Activated CD4-positive, alpha-beta memory T cell treated with anti-CD3 and anti-CD28 coated beads, Interleukin-2, amount 10 ng/mL, durations not matched to agents 7 days and 5 days (primary cell): Measurements from ENCODE around the gene TGFBRAP1. TPM values are rescaled to one million over a fixed set of nuclear protein-coding genes. Genes with fewer than 3 reads are reported as not detected.

Experiments
- CTCF ChIA-PET: fragments of 350-600 bp; sonication (Branson Sonifier 250); formaldehyde crosslinking; loops from one replicate; lab custom pipeline; 2021; ENCODE audit warnings: antibody characterized with exemption, inconsistent platforms; lab: Charles Lee
- POLR2A ChIA-PET: fragments of 350-600 bp; sonication (Branson Sonifier 250); formaldehyde crosslinking; loops from one replicate; lab custom pipeline; 2021; ENCODE audit warnings: antibody characterized with exemption; lab: Charles Lee
- DNase-seq: peaks from one replicate; pipeline ENCODE4 v3.0.0-alpha.2; 2020
- H3K27ac Mint-ChIP-seq: one replicate; pipeline ENCODE4 v1.8.0; 2021; ENCODE audit warnings: mild to moderate bottlenecking, mixed read lengths
- H3K27me3 Mint-ChIP-seq: one replicate; pipeline ENCODE4 v1.8.0; 2021; ENCODE audit warnings: mixed read lengths
- H3K36me3 Mint-ChIP-seq: one replicate; pipeline ENCODE4 v1.8.0; 2021; ENCODE audit warnings: low read depth, mixed read lengths
- H3K4me1 Mint-ChIP-seq: one replicate; pipeline ENCODE4 v1.8.0; 2021; ENCODE audit warnings: mixed read lengths
- H3K4me3 Mint-ChIP-seq: one replicate; pipeline ENCODE4 v1.8.0; 2021; ENCODE audit warnings: mild to moderate bottlenecking, mixed read lengths
- H3K9me3 Mint-ChIP-seq: one replicate; pipeline ENCODE4 v1.8.0; 2021; ENCODE audit warnings: mixed read lengths
- total RNA-seq, 2 experiments: library from RNA; stranded (reverse); gene quantifications; one replicate each; pipeline ENCODE4 v1.2.3, GENCODE V29; 2021

The TGFBRAP1 gene
- total RNA-seq, 2 experiments from 2014 or later = 15.9 to 17.0 TPM

DNA sequence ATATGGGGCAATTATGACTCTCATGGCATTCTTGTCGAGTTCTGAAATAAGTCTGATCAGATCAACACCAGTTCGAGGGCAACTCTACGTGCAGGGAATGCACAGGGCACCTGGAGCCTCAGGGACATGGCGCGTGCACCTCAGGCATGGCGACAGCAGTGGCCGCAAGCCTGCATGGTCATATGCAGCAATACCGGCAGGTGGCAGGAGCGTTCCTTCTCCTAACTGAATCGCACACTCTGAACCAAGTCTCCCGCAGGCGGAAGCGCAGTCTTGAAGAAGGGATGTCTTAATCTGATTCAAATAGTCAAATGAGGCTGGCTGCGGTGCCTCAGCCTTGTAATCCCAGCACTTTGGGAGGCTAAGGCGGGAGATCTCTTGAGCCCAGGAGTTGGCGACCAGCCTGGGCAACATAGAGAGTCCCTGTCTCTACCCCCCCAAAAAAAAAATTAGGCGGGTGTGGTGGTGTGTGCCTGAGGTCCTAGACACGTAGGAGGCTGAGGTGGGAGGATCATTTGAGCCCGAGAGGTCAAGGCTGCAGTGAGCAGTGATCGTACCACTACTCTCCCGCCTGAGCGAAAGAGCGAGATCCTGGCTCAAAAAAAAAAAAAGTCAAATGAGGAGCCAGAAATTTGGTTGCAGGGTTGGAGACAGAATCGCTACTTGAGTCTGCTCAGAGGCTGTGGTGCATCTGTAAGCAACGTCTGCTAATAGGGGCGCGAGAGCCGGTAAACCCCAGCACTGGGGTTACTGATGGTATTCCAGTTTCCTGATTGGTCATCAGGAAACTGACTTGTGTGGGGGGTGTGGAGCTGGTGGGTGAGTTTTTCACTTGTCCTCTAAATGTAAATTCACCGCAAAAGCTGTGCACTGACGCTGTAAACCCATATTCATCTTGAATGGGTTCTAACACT is 40.5 kb upstream of the TGFBRAP1 start:
- Mint-ChIP-seq H3K27ac (peak overlapping the region; percentile 6), H3K9me3 (no peaks in the 10 kb centered on the region), H3K4me3 (no peak overlapping the region), H3K36me3 (peaks cover 3% of the 10 kb centered on the region), H3K4me1 (peaks cover 36% of the 10 kb centered on the region), H3K27me3 (peaks cover 2% of the 10 kb centered on the region)
- DNase-seq = peak; percentile 90
- POLR2A ChIA-PET = interaction anchor here (1.1 to 2.0 kb wide), 2 partner anchors 34 to 151 kb away, joined by 3 to 5 read pairs; no protein-coding TSS in a partner anchor
- CTCF ChIA-PET = interaction anchor here (0.8 to 4.1 kb wide), 11 partner anchors 10 to 727 kb away, joined by 3 to 41 read pairs (median 4); partner anchors contain the start of gene FHL2

DNA sequence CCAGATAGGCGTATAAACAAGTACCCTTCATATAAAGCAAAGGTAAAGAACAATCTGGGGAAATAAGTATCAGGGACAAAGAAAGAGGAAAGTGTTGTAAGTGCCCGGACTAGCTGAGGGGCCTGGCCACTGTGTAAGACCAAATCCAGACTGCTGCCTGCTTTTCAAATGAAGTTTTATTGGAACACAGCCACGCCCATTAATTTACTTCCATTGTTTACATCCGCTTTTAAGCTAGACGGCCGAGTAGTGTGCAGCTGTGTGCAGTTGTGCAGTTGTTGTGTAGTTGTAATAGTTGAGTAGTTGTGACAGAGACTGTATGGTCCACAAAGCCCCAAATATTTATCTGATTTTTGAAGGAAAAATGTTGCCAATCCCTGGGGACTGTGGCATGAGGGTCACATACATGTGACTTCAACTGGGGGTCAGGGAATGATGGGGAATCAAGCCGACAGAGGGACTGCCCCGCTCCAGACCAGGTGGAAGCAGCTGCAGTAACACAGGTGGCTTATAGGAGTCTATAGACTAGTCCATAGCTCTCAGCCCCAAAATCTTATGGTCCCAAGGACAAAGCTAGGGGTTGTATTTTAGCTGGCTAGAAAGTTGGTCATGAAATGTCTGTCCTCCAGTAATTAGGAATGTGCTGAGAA is 39.3 kb upstream of the TGFBRAP1 start:
- H3K4me1 Mint-ChIP-seq = peaks cover 24% of the 10 kb centered on the region
- H3K4me3 Mint-ChIP-seq = no peak overlapping the region
- peaks cover 3% of the 10 kb centered on the region for H3K36me3 Mint-ChIP-seq
- DNase-seq = no peak
- CTCF ChIA-PET = interaction anchor here (0.8 to 4.1 kb wide), 12 partner anchors 9 to 728 kb away, joined by 3 to 41 read pairs (median 4); partner anchors contain the start of gene FHL2
- H3K27me3 Mint-ChIP-seq = peaks cover 2% of the 10 kb centered on the region
- no peak overlapping the region for H3K27ac Mint-ChIP-seq
- POLR2A ChIA-PET = interaction anchor here (1.1 kb wide), 1 partner anchor 36 kb away, joined by 3 read pairs; no protein-coding TSS in a partner anchor
- no peaks in the 10 kb centered on the region for H3K9me3 Mint-ChIP-seq

- no peak for DNase-seq
- ChIA-PET POLR2A (no interaction called here), CTCF (interaction anchor here (0.7 to 1.2 kb wide), 5 partner anchors 20 to 495 kb away, joined by 3 to 4 read pairs (median 3); no protein-coding TSS in a partner anchor)
- no peak overlapping the region for H3K27ac Mint-ChIP-seq
- peaks cover 2% of the 10 kb centered on the region for H3K27me3 Mint-ChIP-seq
- H3K4me3 Mint-ChIP-seq = no peak overlapping the region
- H3K4me1 Mint-ChIP-seq = peaks cover 27% of the 10 kb centered on the region
- H3K36me3 Mint-ChIP-seq = peaks cover 12% of the 10 kb centered on the region
- H3K9me3 Mint-ChIP-seq = no peaks in the 10 kb centered on the region
These were observed 35.7 kb upstream of the TGFBRAP1 start for GRCh38 chr2:105365206-105365605.

GRCh38 chr2:105364436-105365139 is 35.1 kb upstream of the TGFBRAP1 start:
- DNase-seq = no peak
- Mint-ChIP-seq H3K27ac (no peak overlapping the region), H3K4me3 (no peak overlapping the region), H3K9me3 (no peaks in the 10 kb centered on the region), H3K36me3 (peaks cover 14% of the 10 kb centered on the region), H3K4me1 (peaks cover 21% of the 10 kb centered on the region), H3K27me3 (peaks cover 2% of the 10 kb centered on the region)
- POLR2A ChIA-PET = no interaction called here
- CTCF ChIA-PET = interaction anchor here (0.7 to 2.6 kb wide), 5 partner anchors 8 to 423 kb away, joined by 3 to 8 read pairs (median 3); no protein-coding TSS in a partner anchor

- peaks cover 20% of the 10 kb centered on the region for H3K4me1 Mint-ChIP-seq
- H3K27me3 Mint-ChIP-seq = peaks cover 2% of the 10 kb centered on the region
- CTCF ChIA-PET = interaction anchor here (1.0 to 2.6 kb wide), 4 partner anchors 9 to 158 kb away, joined by 3 to 8 read pairs (median 4); partner anchors contain the start of gene FHL2
- H3K4me3 Mint-ChIP-seq = no peak overlapping the region
- H3K9me3 Mint-ChIP-seq = no peaks in the 10 kb centered on the region
- no peak overlapping the region for H3K27ac Mint-ChIP-seq
- POLR2A ChIA-PET = no interaction called here
- no peak for DNase-seq
- peaks cover 26% of the 10 kb centered on the region for H3K36me3 Mint-ChIP-seq
These were observed 33.5 kb upstream of the TGFBRAP1 start for GRCh38 chr2:105362862-105363591.

DNA sequence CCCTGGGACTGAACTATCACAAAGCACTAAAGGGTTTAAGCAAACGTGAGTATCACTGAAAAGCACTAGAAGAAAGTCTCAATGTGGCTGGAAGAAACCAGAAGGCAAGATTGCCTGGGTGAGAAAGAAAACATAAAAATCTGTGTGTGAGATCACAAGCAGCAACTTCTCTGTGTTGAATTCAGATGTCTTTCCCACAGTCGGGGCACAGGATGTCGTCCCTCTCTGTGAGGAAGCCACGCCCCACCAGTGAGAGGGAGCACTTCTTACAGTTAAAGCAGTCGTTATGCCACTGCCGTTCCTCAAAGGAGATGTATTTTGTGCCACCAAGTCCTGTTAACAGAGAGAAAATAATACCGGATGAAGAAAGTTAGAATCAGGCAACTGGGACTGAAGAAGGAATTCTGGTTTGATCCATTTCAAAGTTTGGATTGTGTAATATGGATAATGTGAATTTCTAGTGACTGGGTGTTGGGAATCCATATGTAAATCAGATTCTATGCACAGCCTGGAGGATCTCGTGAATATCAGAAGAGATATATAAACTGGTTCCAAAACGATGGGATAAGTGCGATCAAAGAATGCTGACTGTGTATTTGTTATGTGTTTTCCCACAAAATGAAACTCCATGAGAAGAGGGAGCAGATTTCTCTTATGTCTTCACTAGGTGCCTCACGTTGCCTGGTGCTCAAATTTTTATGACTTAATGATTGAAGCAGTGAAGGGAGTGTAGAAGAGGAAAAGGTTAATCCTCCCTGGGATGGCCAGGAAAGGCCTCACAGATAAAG is 31.8 kb upstream of the TGFBRAP1 start:
- Mint-ChIP-seq H3K27ac (no peak overlapping the region), H3K36me3 (peaks cover 35% of the 10 kb centered on the region), H3K4me1 (peaks cover 20% of the 10 kb centered on the region), H3K27me3 (no peaks in the 10 kb centered on the region), H3K9me3 (peaks cover 4% of the 10 kb centered on the region), H3K4me3 (no peak overlapping the region)
- POLR2A ChIA-PET = interaction anchor here (1.0 kb wide), 1 partner anchor 12 kb away, joined by 5 read pairs; no protein-coding TSS in a partner anchor
- CTCF ChIA-PET = interaction anchor here (0.8 to 1.6 kb wide), 3 partner anchors 16 to 37 kb away, joined by 3 to 5 read pairs (median 3); partner anchors contain the start of gene FHL2
- DNase-seq = peak; percentile 45

- ChIA-PET CTCF (interaction anchor here (1.7 kb wide), 1 partner anchor 14 kb away, joined by 5 read pairs; no protein-coding TSS in a partner anchor), POLR2A (no interaction called here)
- H3K27ac Mint-ChIP-seq = no peak overlapping the region
- peaks cover 17% of the 10 kb centered on the region for H3K4me1 Mint-ChIP-seq
- peaks cover 4% of the 10 kb centered on the region for H3K9me3 Mint-ChIP-seq
- no peak overlapping the region for H3K4me3 Mint-ChIP-seq
- DNase-seq = no peak
- H3K36me3 Mint-ChIP-seq = peaks cover 46% of the 10 kb centered on the region
- no peaks in the 10 kb centered on the region for H3K27me3 Mint-ChIP-seq
These were observed 29.1 kb upstream of the TGFBRAP1 start for GRCh38 chr2:105358593-105358992.

GRCh38 chr2:105357122-105357521 is 27.6 kb upstream of the TGFBRAP1 start:
- H3K9me3 Mint-ChIP-seq = peaks cover 4% of the 10 kb centered on the region
- no peaks in the 10 kb centered on the region for H3K27me3 Mint-ChIP-seq
- no peak overlapping the region for H3K27ac Mint-ChIP-seq
- H3K4me1 Mint-ChIP-seq = peaks cover 14% of the 10 kb centered on the region
- DNase-seq = no peak
- no peak overlapping the region for H3K4me3 Mint-ChIP-seq
- ChIA-PET POLR2A (no interaction called here), CTCF (no interaction called here)
- peaks cover 56% of the 10 kb centered on the region for H3K36me3 Mint-ChIP-seq

- DNase-seq = no peak
- ChIA-PET CTCF (interaction anchor here (0.8 to 2.3 kb wide), 9 partner anchors 15 to 230 kb away, joined by 3 to 6 read pairs (median 3); no protein-coding TSS in a partner anchor), POLR2A (no interaction called here)
- Mint-ChIP-seq H3K27ac (no peak overlapping the region), H3K9me3 (no peaks in the 10 kb centered on the region), H3K27me3 (no peaks in the 10 kb centered on the region), H3K4me3 (no peak overlapping the region), H3K4me1 (peaks cover 7% of the 10 kb centered on the region), H3K36me3 (peaks cover 47% of the 10 kb centered on the region)
These were observed 15.3 kb upstream of the TGFBRAP1 start for GRCh38 chr2:105344704-105345345.

GRCh38 chr2:105339414-105339813 is 9.9 kb upstream of the TGFBRAP1 start:
- Mint-ChIP-seq H3K4me3 (peak overlapping the region; percentile 42), H3K27me3 (no peaks in the 10 kb centered on the region), H3K27ac (peak overlapping the region; percentile 38), H3K4me1 (peaks cover 42% of the 10 kb centered on the region), H3K9me3 (no peaks in the 10 kb centered on the region), H3K36me3 (peaks cover 43% of the 10 kb centered on the region)
- no peak for DNase-seq
- ChIA-PET POLR2A (interaction anchor here (1.4 to 3.5 kb wide), 2 partner anchors 9 to 11 kb away, joined by 5 to 18 read pairs; no protein-coding TSS in a partner anchor), CTCF (interaction anchor here (1.1 to 1.3 kb wide), 2 partner anchors 8 to 51 kb away, joined by 3 to 4 read pairs; no protein-coding TSS in a partner anchor)
